Neural crest cell (in vitro differentiated cells): ENCODE measurements around the gene RPGRIP1L. TPM values are rescaled to one million over a fixed set of nuclear protein-coding genes. Genes with fewer than 3 reads are reported as not detected.

Source experiments
- DNase-seq: peaks from one replicate; pipeline ENCODE4 v3.0.0; 2021; ENCODE audit warnings: low read depth, mixed read lengths, low spot score
- H3K27ac Mint-ChIP-seq: one replicate; pipeline ENCODE4 v1.8.0; 2021; ENCODE audit warnings: mild to moderate bottlenecking, mixed read lengths; ENCODE audit not compliant: unreplicated experiment
- H3K27me3 Mint-ChIP-seq: 2 replicates; pipeline ENCODE4 v1.8.0; 2021; ENCODE audit warnings: low read depth, mild to moderate bottlenecking, mixed read lengths
- H3K36me3 Mint-ChIP-seq: 2 replicates; pipeline ENCODE4 v1.8.0; 2021; ENCODE audit warnings: low read depth, mild to moderate bottlenecking, mixed read lengths
- H3K4me1 Mint-ChIP-seq: 2 replicates; pipeline ENCODE4 v1.8.0; 2021; ENCODE audit warnings: mixed read lengths
- H3K4me3 Mint-ChIP-seq: one replicate; pipeline ENCODE4 v1.8.0; 2021; ENCODE audit warnings: mild to moderate bottlenecking, mixed read lengths
- H3K9me3 Mint-ChIP-seq: 2 replicates; pipeline ENCODE4 v1.8.0; 2021; ENCODE audit warnings: mixed read lengths
- total RNA-seq: library from RNA; stranded (reverse); gene quantifications from 2 replicates; pipeline ENCODE4 v1.2.1, GENCODE V29; 2021
- TF ChIP-seq, protein P1 (sequence below): fragments of 200-600 bp; sonication (generic); conservative IDR thresholded peaks from 2 replicates; pipeline ENCODE4 v1.5.0; 2021; ENCODE audit warnings: antibody characterized with exemption, mild to moderate bottlenecking

The RPGRIP1L gene
- total RNA-seq, 1 donor from 2014 or later, result 24.0 TPM

DNA sequence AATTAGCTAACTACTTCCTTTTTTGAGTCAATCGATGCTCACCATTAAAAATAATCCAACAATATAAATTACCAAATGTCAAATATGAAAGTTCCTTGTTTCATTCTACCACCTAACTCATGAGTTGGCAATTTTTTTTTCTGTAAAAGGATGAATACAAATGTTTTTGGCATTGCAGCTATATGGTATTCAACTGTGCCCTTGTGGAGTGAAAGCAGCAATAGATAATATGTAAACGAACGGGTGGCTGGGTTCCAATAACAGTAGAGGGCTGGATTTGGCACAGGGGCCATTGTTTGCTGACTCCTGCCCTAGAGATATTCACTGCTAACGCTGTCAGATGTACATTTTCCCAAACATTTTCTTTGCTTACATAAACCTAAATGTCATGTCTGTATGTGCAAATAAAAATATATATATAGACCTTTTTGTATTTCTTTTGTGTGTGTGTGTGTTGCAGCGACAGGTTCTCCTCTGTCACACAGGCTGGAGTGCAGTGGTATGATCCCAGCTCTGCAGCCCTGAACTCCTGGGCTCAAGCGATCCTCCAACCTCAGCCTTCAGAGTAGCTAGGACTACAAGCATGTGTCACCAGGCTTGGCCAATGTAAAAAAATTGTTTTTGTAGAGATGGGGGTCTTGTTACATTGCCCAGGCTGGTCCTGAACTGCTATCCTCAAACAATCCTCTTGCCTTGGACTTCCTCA, 73.9 kb downstream of the RPGRIP1L start:
- no peak overlapping the region for H3K27ac Mint-ChIP-seq
- no peaks in the 10 kb centered on the region for H3K27me3 Mint-ChIP-seq
- no peaks in the 10 kb centered on the region for H3K9me3 Mint-ChIP-seq
- H3K36me3 Mint-ChIP-seq, result peaks cover 11% of the 10 kb centered on the region
- H3K4me3 Mint-ChIP-seq, result no peak overlapping the region
- peaks cover 4% of the 10 kb centered on the region for H3K4me1 Mint-ChIP-seq
- DNase-seq, result no peak
- TF ChIP-seq, protein P1, sequence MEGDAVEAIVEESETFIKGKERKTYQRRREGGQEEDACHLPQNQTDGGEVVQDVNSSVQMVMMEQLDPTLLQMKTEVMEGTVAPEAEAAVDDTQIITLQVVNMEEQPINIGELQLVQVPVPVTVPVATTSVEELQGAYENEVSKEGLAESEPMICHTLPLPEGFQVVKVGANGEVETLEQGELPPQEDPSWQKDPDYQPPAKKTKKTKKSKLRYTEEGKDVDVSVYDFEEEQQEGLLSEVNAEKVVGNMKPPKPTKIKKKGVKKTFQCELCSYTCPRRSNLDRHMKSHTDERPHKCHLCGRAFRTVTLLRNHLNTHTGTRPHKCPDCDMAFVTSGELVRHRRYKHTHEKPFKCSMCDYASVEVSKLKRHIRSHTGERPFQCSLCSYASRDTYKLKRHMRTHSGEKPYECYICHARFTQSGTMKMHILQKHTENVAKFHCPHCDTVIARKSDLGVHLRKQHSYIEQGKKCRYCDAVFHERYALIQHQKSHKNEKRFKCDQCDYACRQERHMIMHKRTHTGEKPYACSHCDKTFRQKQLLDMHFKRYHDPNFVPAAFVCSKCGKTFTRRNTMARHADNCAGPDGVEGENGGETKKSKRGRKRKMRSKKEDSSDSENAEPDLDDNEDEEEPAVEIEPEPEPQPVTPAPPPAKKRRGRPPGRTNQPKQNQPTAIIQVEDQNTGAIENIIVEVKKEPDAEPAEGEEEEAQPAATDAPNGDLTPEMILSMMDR, result no peak

DNA sequence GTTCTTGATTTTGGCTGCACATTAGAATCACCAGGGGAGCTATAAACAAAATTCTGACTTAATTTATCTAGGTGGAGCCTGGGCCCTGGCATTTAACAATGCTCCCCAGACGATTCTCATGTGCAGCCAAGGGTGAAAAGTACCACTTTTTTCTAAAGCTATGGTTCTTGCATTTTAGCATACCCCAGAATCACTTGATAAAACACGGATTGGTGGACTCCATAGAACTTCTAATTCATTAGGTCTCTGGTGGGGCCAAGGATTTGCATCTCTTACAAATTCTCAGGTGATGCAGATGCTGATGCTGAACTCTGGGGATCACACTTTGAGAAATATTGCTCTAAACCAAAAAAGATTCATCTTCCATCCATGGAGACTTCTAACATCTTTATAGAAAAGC, 74.5 kb downstream of the RPGRIP1L start:
- no peak for DNase-seq
- Mint-ChIP-seq H3K27me3 (no peaks in the 10 kb centered on the region), H3K9me3 (no peaks in the 10 kb centered on the region), H3K27ac (no peak overlapping the region), H3K4me1 (peaks cover 4% of the 10 kb centered on the region), H3K4me3 (no peak overlapping the region), H3K36me3 (peaks cover 6% of the 10 kb centered on the region)
- TF ChIP-seq, protein P1, result no peak

DNA sequence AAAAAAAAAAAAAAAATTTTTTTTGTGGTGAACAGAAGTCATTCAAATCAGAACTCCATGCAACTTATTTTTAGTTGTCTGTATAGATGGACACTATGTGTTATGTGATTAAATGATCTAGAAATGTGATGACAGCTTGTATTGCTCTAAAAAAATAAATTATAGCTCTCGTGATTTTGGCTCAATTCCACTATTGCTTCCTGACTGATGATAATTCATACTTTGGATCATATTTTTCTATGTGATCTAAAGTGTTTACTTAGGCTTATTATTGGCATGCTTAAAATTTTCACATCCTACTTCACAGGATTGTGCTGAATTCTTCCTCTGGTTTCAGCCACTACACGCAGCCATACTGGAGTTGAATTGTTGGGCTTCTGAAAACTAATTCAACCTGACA, 76.8 kb downstream of the RPGRIP1L start:
- no peak overlapping the region for H3K27ac Mint-ChIP-seq
- peaks cover 11% of the 10 kb centered on the region for H3K36me3 Mint-ChIP-seq
- TF ChIP-seq, protein P1, result no peak
- H3K4me1 Mint-ChIP-seq, result no peaks in the 10 kb centered on the region
- H3K9me3 Mint-ChIP-seq, result no peaks in the 10 kb centered on the region
- H3K4me3 Mint-ChIP-seq, result no peak overlapping the region
- no peak for DNase-seq
- no peaks in the 10 kb centered on the region for H3K27me3 Mint-ChIP-seq

DNA sequence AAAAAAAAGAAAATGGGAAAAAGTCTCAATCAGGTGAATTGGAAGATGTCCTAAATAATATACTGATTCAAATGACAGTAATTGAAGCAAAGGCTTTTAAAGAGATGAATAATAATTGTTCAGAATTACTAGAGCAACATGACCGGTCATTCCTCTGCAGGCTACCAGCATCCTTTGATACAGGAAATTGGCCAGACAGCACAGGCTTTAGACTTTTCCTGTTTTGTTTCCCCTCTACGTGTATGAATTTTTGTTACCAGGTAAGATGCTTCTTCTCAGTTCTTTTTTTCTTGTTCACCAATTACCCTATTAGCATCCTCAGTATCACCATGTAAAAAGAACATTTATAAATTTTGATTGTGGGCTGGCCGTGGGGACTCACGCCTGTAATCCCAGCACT, 77.5 kb downstream of the RPGRIP1L start:
- Mint-ChIP-seq H3K36me3 (peaks cover 11% of the 10 kb centered on the region), H3K4me1 (no peaks in the 10 kb centered on the region), H3K27me3 (no peaks in the 10 kb centered on the region), H3K27ac (no peak overlapping the region), H3K4me3 (no peak overlapping the region), H3K9me3 (no peaks in the 10 kb centered on the region)
- no peak for DNase-seq
- TF ChIP-seq, protein P1, result no peak

DNA sequence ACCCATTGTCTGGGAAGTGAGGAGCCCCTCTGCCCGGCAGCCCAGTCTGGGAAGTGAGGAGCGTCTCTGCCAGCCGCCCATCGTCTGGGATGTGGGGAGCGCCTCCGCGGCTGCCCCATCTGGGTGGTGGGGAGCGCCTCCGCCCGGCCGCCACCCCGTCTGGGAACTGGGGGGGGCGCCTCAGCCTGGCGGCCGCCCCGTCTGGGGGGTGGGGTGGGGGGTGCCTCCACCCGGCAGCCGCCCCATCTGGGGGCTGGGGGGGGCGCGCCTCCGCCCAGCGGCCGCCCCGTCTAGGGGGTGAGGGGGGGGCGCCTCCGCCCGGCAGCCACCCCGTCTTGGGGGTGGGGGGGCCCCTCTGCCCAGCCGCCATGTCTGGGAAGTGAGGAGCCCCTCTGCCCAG, 78.4 kb downstream of the RPGRIP1L start:
- H3K4me3 Mint-ChIP-seq, result no peak overlapping the region
- no peak overlapping the region for H3K27ac Mint-ChIP-seq
- TF ChIP-seq, protein P1, result no peak
- no peaks in the 10 kb centered on the region for H3K9me3 Mint-ChIP-seq
- DNase-seq, result no peak
- H3K27me3 Mint-ChIP-seq, result no peaks in the 10 kb centered on the region
- H3K36me3 Mint-ChIP-seq, result peaks cover 11% of the 10 kb centered on the region
- no peaks in the 10 kb centered on the region for H3K4me1 Mint-ChIP-seq
